Inflammatory macrophage treated with lipopolysaccharide for 4 hours (primary cell): ENCODE measurements around the gene SMARCA4.
"Not testable (repeated sequence)": the region's sequence is repeated elsewhere in the genome, so short reads cannot be mapped to it uniquely, and the experiment has no call there.

Source experiments
- DNase-seq: peaks from one replicate; pipeline ENCODE4 v3.0.0-alpha.2; 2020

The SMARCA4 gene

GRCh38 chr19:10981252-10981895, 20.5 kb downstream of the SMARCA4 start:
- no peak for DNase-seq

- no peak for DNase-seq
Observed at GRCh38 chr19:10983026-10983425, 22.2 kb downstream of the SMARCA4 start.

GRCh38 chr19:10984166-10984735, 23.4 kb downstream of the SMARCA4 start:
- no peak for DNase-seq

- DNase-seq = no peak
Observed at GRCh38 chr19:10985502-10985901, 24.7 kb downstream of the SMARCA4 start.

- DNase-seq = no peak
Observed at GRCh38 chr19:10986301-10987127, 25.7 kb downstream of the SMARCA4 start.

GRCh38 chr19:10987571-10988297, 26.9 kb downstream of the SMARCA4 start:
- DNase-seq = no peak

- DNase-seq = no peak
Observed at GRCh38 chr19:10988380-10988779, 27.6 kb downstream of the SMARCA4 start.

- no peak for DNase-seq
Observed at GRCh38 chr19:10988921-10989320, 28.1 kb downstream of the SMARCA4 start.

GRCh38 chr19:10991076-10991475, 30.2 kb downstream of the SMARCA4 start:
- DNase-seq = no peak

GRCh38 chr19:10991521-10992081, 30.8 kb downstream of the SMARCA4 start:
- no peak for DNase-seq

GRCh38 chr19:10992174-10992573, 31.3 kb downstream of the SMARCA4 start:
- not testable (repeated sequence) for DNase-seq

- no peak for DNase-seq
Observed at GRCh38 chr19:10995926-10996600, 35.2 kb downstream of the SMARCA4 start.

- DNase-seq = no peak
Observed at GRCh38 chr19:10998045-10998533, 37.3 kb downstream of the SMARCA4 start.

GRCh38 chr19:10998666-10999065, 37.8 kb downstream of the SMARCA4 start:
- DNase-seq = peak; percentile 4

GRCh38 chr19:11005521-11005920, 44.7 kb downstream of the SMARCA4 start:
- no peak for DNase-seq

GRCh38 chr19:11007385-11007784, 46.6 kb downstream of the SMARCA4 start:
- DNase-seq = no peak

GRCh38 chr19:11007962-11008532, 47.2 kb downstream of the SMARCA4 start:
- no peak for DNase-seq

GRCh38 chr19:11010041-11010440, 49.2 kb downstream of the SMARCA4 start:
- DNase-seq = no peak

GRCh38 chr19:11012507-11012906, 51.7 kb downstream of the SMARCA4 start:
- no peak for DNase-seq

- DNase-seq = no peak
Observed at GRCh38 chr19:11013771-11014170, 52.9 kb downstream of the SMARCA4 start.

GRCh38 chr19:11014403-11014911, 53.6 kb downstream of the SMARCA4 start:
- no peak for DNase-seq

- DNase-seq = no peak
Observed at GRCh38 chr19:11016631-11017030, 55.8 kb downstream of the SMARCA4 start.
